GM12878 (cell line): ENCODE results near the gene FAM241A. TPM values are rescaled to one million over a fixed set of nuclear protein-coding genes. Genes with fewer than 3 reads are reported as not detected.

Experiments used
- ATAC-seq: fragments of 200-7000 bp; cut with Tn5 transposase; 3 replicates; pipeline ENCODE4 v1.9.1; 2020; ENCODE audit warnings: mild to moderate bottlenecking, moderate library complexity
- BruUV-seq: library from RNA; stranded (reverse); fragments of 400-500 nt; replicated peaks from 2 replicates; lab custom pipeline; 2021; lab: Mats Ljungman, UMichigan
- CTCF ChIA-PET: fragments of 300-600 bp; sonication (Branson Sonifier 250); formaldehyde crosslinking; extraction: SDS; loops from one replicate; lab custom pipeline; 2021; ENCODE audit warnings: inconsistent platforms; lab: Yijun Ruan, JAX
- POLR2A ChIA-PET: fragments of 350-600 bp; formaldehyde crosslinking; extraction: SDS; loops from one replicate; lab custom pipeline; 2021; ENCODE audit warnings: inconsistent platforms; lab: Charles Lee
- RAD21 ChIA-PET: fragments of 300-600 bp; sonication (Branson Sonifier 250); formaldehyde crosslinking; loops from one replicate; lab custom pipeline; 2023; ENCODE audit warnings: antibody characterized with exemption; ENCODE audit not compliant: unreplicated experiment; lab: Charles Lee
- SMC1A ChIA-PET: fragments of 300-600 bp; sonication (Branson Sonifier 250); formaldehyde crosslinking; loops from one replicate; lab custom pipeline; 2023; ENCODE audit not compliant: unreplicated experiment, uncharacterized antibody; lab: Charles Lee
- DNase-seq: peaks from one replicate; pipeline ENCODE4 v3.0.0-alpha.2; 2011; ENCODE audit warnings: low read depth, low spot score
- FAIRE-seq: peaks from 3 replicates; lab custom pipeline; 2011; peaks lifted over from hg19 to GRCh38; lab: Jason Lieb, UNC
- H2AFZ ChIP-seq: 2 replicates; pipeline ENCODE4 v1.6.0; 2011; ENCODE audit warnings: low read depth, low read length, control low read depth; ENCODE audit not compliant: control insufficient read depth
- H3K27ac ChIP-seq: 2 replicates; pipeline ENCODE4 v1.5.1; 2011; ENCODE audit warnings: control low read depth; ENCODE audit not compliant: control insufficient read depth, insufficient read depth
- H3K27me3 ChIP-seq, 2 experiments: replicated peaks in 1 of 2; 2 replicates each; pipeline versions ENCODE4 v1.6.0 to v1.6.1; 2011; ENCODE audit warnings: low read length in 1 of 2; ENCODE audit not compliant: control insufficient read depth in 2 of 2, insufficient read depth in 2 of 2
- H3K36me3 ChIP-seq, 2 experiments: 2 replicates each; pipeline ENCODE4 v1.5.1; 2011; ENCODE audit warnings: low read length in 1 of 2; ENCODE audit not compliant: control insufficient read depth in 2 of 2, insufficient read depth in 2 of 2
- H3K4me1 ChIP-seq: 2 replicates; pipeline ENCODE4 v1.6.1; 2011; ENCODE audit warnings: mild to moderate bottlenecking, low read length, moderate library complexity, mixed read lengths; ENCODE audit not compliant: control insufficient read depth, insufficient read depth
- H3K4me2 ChIP-seq: 2 replicates; pipeline ENCODE4 v1.6.0; 2011; ENCODE audit warnings: control low read depth; ENCODE audit not compliant: control insufficient read depth, insufficient read depth
- H3K4me3 ChIP-seq: fragments of 200-600 bp; sonication (generic); 2 replicates; pipeline ENCODE4 v1.5.1; 2016
- H3K79me2 ChIP-seq: 2 replicates; pipeline ENCODE4 v1.6.0; 2011; ENCODE audit warnings: low read length; ENCODE audit not compliant: control insufficient read depth, insufficient read depth
- H3K9ac ChIP-seq: 2 replicates; pipeline ENCODE4 v1.8.0; 2011; ENCODE audit warnings: low read length, control low read depth, mixed read lengths; ENCODE audit not compliant: control insufficient read depth, insufficient read depth
- H3K9me3 ChIP-seq: replicated peaks from 3 replicates; pipeline ENCODE4 v1.5.1; 2011; ENCODE audit warnings: mild to moderate bottlenecking, low read length; ENCODE audit not compliant: control insufficient read depth, insufficient read depth
- H4K20me1 ChIP-seq: 2 replicates; pipeline ENCODE4 v1.6.0; 2011; ENCODE audit not compliant: control insufficient read depth, insufficient read depth
- IRF4 ChIP-seq: IDR thresholded peaks from 2 replicates; pipeline ENCODE4 v1.6.1; 2011; ENCODE audit warnings: low read depth, low read length
- WGBS: methylation state at CpG from one replicate; pipeline ENCODE4 v1.1.6; 2016; ENCODE audit warnings: low lambda C conversion rate; ENCODE audit not compliant: insufficient replicate concordance, insufficient coverage; ENCODE audit errors: missing lambda C conversion rate; 5-methylcytosine and 5-hydroxymethylcytosine counted together
- in situ Hi-C: fragments of 300-500 bp; cut with MboI; formaldehyde crosslinking; loops from 9 replicates; pipeline ENCODE4 v1.14.3; 2018; ENCODE audit warnings: mixed read lengths
- intact Hi-C: fragments of 100-400 bp; cut with micrococcal nuclease; formaldehyde crosslinking; loops from one replicate; pipeline ENCODE4 v1.14.2; 2022; ENCODE audit not compliant: unreplicated experiment
- polyA plus RNA-seq, 11 experiments: library from polyadenylated mRNA; depleted of rRNA in 4 of 11; unstranded in 6 of 11; stranded (reverse) in 5 of 11; fragments of >200 nt; fragmentation: Nextera tagmentation in 4 of 11; fragmentation: Illumina TruSeq in 1 of 11; extraction: Ambion mirVana in 4 of 11; extraction: Trizol in 1 of 11; gene quantifications; 1 replicate in 1 of 11; 2 replicates in 10 of 11; pipeline versions ENCODE4 v1.2.1 to v1.2.3, GENCODE V29; 2011 to 2016; ENCODE audit warnings: inconsistent platforms in 2 of 11, missing spikeins in 2 of 11, low read depth in 1 of 11
- total RNA-seq, 4 experiments: library from RNA; depleted of rRNA in 3 of 4; stranded (reverse); fragments of >200 nt in 3 of 4; fragmentation: Illumina TruSeq in 1 of 4; extraction: Trizol in 1 of 4; gene quantifications; 2 replicates each; pipeline versions ENCODE4 v1.2.1 to v1.2.3, GENCODE V29; 2013 to 2021
- TF ChIP-seq, protein P1 (sequence below): IDR thresholded peaks from 2 replicates; pipeline ENCODE4 v1.6.1; 2011; ENCODE audit warnings: low read depth, low read length, improper control_type of control experiment, borderline replicate concordance
- TF ChIP-seq, protein P2 (sequence below): fragments of 450-650 bp; IDR thresholded peaks from 2 replicates; pipeline ENCODE4 v1.6.1; 2014; ENCODE audit warnings: mild to moderate bottlenecking
- TF ChIP-seq, protein P3 (sequence below): fragments of 450-650 bp; IDR thresholded peaks from 2 replicates; pipeline ENCODE4 v1.6.1; 2017; ENCODE audit warnings: borderline replicate concordance

Gene FAM241A
- total and polyA plus RNA-seq, 10 of the 15 experiments (the other 5 are each of a cell fraction or from before 2014, with no cell fraction given): 0.20 to 7.5 (median 2.4) TPM

DNA sequence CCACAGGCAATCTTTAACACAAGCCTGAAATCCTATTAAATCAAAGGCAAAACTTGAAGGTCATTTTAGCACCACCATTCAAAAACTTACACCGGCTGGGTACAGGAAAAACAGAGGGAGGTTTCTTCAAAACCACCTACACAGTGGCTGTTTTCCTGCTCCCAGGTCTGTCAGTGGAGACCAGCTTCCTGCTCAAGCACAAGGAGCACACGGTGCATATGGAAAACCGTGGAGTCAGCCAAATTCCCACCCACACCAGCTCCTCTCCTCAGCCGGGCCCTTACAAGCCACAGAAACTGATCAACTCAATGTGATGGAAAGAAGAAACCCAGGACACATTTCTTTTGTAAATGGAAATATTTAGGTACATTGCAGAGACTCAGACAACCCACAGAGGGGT, 14.3 kb upstream of the FAM241A start:
- H3K36me3 ChIP-seq: no peaks in the 10 kb centered on the region
- DNase-seq (no peak), ATAC-seq (no peak), FAIRE-seq (no peak)
- in situ Hi-C loops: no loop called here
- H3K79me2 ChIP-seq: no peaks in the 10 kb centered on the region
- intact Hi-C loops: no loop called here
- no TSS peak for BruUV-seq
- H3K9me3 ChIP-seq: no peaks in the 10 kb centered on the region
- SMC1A ChIA-PET: no interaction called here
- no peaks in the 10 kb centered on the region; the same call in 1 of the 2 replicates for H3K4me1 ChIP-seq
- POLR2A ChIA-PET: no interaction called here
- 71% methylated on average over 4 of the region's 4 CpGs for WGBS
- no peak overlapping the region for H3K27ac ChIP-seq
- H2AFZ ChIP-seq: no peak overlapping the region
- CTCF ChIA-PET: no interaction called here
- TF ChIP-seq, protein P1, sequence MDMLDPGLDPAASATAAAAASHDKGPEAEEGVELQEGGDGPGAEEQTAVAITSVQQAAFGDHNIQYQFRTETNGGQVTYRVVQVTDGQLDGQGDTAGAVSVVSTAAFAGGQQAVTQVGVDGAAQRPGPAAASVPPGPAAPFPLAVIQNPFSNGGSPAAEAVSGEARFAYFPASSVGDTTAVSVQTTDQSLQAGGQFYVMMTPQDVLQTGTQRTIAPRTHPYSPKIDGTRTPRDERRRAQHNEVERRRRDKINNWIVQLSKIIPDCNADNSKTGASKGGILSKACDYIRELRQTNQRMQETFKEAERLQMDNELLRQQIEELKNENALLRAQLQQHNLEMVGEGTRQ: no peak
- TF ChIP-seq, protein P2, sequence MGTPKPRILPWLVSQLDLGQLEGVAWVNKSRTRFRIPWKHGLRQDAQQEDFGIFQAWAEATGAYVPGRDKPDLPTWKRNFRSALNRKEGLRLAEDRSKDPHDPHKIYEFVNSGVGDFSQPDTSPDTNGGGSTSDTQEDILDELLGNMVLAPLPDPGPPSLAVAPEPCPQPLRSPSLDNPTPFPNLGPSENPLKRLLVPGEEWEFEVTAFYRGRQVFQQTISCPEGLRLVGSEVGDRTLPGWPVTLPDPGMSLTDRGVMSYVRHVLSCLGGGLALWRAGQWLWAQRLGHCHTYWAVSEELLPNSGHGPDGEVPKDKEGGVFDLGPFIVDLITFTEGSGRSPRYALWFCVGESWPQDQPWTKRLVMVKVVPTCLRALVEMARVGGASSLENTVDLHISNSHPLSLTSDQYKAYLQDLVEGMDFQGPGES: no peak
- TF ChIP-seq, protein P3, sequence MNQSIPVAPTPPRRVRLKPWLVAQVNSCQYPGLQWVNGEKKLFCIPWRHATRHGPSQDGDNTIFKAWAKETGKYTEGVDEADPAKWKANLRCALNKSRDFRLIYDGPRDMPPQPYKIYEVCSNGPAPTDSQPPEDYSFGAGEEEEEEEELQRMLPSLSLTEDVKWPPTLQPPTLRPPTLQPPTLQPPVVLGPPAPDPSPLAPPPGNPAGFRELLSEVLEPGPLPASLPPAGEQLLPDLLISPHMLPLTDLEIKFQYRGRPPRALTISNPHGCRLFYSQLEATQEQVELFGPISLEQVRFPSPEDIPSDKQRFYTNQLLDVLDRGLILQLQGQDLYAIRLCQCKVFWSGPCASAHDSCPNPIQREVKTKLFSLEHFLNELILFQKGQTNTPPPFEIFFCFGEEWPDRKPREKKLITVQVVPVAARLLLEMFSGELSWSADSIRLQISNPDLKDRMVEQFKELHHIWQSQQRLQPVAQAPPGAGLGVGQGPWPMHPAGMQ: no peak
- TF ChIP-seq IRF4: no peak
- H4K20me1 ChIP-seq: no peaks in the 10 kb centered on the region
- H3K9ac ChIP-seq: no peak overlapping the region
- no peak overlapping the region for H3K4me3 ChIP-seq
- H3K27me3 ChIP-seq: no peaks in the 10 kb centered on the region; a peak in 1 of 4 replicates
- no peak overlapping the region for H3K4me2 ChIP-seq
- RAD21 ChIA-PET: no interaction called here
